Lung (tissue), 12 donors: ENCODE measurements around the gene MMP11. TPM values are rescaled to one million over a fixed set of nuclear protein-coding genes. Genes with fewer than 3 reads are reported as not detected.

Source experiments
- ATAC-seq: fragments of 200-7000 bp; cut with Tn5 transposase; one replicate; pipeline ENCODE4 v1.9.1; 2020; ENCODE audit warnings: moderate number of reproducible peaks; ENCODE audit not compliant: insufficient read depth, low FRiP score
- DNase-seq, 3 donors: peaks; one replicate each; pipeline ENCODE4 v3.0.0-alpha.2; 2013 to 2017
- H3K27ac ChIP-seq, 2 donors: one replicate each; pipeline ENCODE4 v1.5.1; 2013; ENCODE audit warnings: mild to moderate bottlenecking in 2 of 2, moderate library complexity in 2 of 2, control low read depth in 1 of 2, inconsistent platforms in 1 of 2, low read depth in 1 of 2, low read length in 1 of 2
- H3K27me3 ChIP-seq, 3 donors: one replicate each; pipeline ENCODE4 v1.5.1; 2013; ENCODE audit warnings: low read length in 2 of 3; ENCODE audit not compliant: control insufficient read depth in 3 of 3, insufficient read depth in 3 of 3
- H3K36me3 ChIP-seq, 4 donors: one replicate each; pipeline ENCODE4 v1.5.1; 2013; ENCODE audit warnings: low read length in 4 of 4, mild to moderate bottlenecking in 1 of 4, moderate library complexity in 1 of 4; ENCODE audit not compliant: control insufficient read depth in 4 of 4, insufficient read depth in 4 of 4
- H3K4me1 ChIP-seq, 5 donors: one replicate each; pipeline ENCODE4 v1.5.1; 2013; ENCODE audit warnings: low read length in 5 of 5, mild to moderate bottlenecking in 2 of 5, moderate library complexity in 1 of 5; ENCODE audit not compliant: control insufficient read depth in 5 of 5, insufficient read depth in 5 of 5
- H3K4me3 ChIP-seq: one replicate; pipeline ENCODE4 v1.5.1; 2013; ENCODE audit warnings: mild to moderate bottlenecking, control low read depth, moderate library complexity
- H3K9ac ChIP-seq, 2 donors: one replicate each; pipeline ENCODE4 v1.5.1; 2013; ENCODE audit warnings: low read length in 2 of 2, control low read depth in 1 of 2; ENCODE audit not compliant: insufficient read depth in 1 of 2
- H3K9me3 ChIP-seq, 4 donors: one replicate each; pipeline ENCODE4 v1.5.1; 2013; ENCODE audit warnings: low read length in 3 of 4, mild to moderate bottlenecking in 1 of 4, moderate library complexity in 1 of 4; ENCODE audit not compliant: control insufficient read depth in 4 of 4, insufficient read depth in 3 of 4
- WGBS, 2 donors: extraction: QIAGEN DNeasy Blood & Tissue Kit; methylation state at CpG; one replicate each; pipeline ENCODE4 v1.1.7; 2013; 5-methylcytosine and 5-hydroxymethylcytosine counted together
- polyA plus RNA-seq, 2 donors: library from polyadenylated mRNA; stranded (reverse); fragments of 200-250 nt; gene quantifications; one replicate each; pipeline ENCODE4 v1.2.1, GENCODE V29; 2013
- total RNA-seq, 2 donors: library from RNA; depleted of rRNA in 1 of 2; stranded (reverse); fragments of >200 nt in 1 of 2; gene quantifications; one replicate each; pipeline ENCODE4 v1.2.1, GENCODE V29; 2014 to 2021
- TF ChIP-seq, protein P1 (sequence below): IDR thresholded peaks from 2 replicates; pipeline ENCODE4 v1.5.1; 2012; ENCODE audit warnings: mild to moderate bottlenecking; ENCODE audit errors: control extremely low read depth, extremely low read depth
- donor health status: control.
- donor health status: control.
- donor health status: Bipolar disorder and iron deficiency.
- donor health status: healthy.
- donor health status: DM: yes; HTN: yes; CAD: no.

Gene MMP11
- total and polyA plus RNA-seq, 4 donors, result 0.43 to 2.6 (median 1.4) TPM

GRCh38 chr22:23763954-23764353 lies 8.7 kb upstream of the MMP11 start:
- no peak overlapping the region for H3K27ac ChIP-seq
- TF ChIP-seq, protein P1, sequence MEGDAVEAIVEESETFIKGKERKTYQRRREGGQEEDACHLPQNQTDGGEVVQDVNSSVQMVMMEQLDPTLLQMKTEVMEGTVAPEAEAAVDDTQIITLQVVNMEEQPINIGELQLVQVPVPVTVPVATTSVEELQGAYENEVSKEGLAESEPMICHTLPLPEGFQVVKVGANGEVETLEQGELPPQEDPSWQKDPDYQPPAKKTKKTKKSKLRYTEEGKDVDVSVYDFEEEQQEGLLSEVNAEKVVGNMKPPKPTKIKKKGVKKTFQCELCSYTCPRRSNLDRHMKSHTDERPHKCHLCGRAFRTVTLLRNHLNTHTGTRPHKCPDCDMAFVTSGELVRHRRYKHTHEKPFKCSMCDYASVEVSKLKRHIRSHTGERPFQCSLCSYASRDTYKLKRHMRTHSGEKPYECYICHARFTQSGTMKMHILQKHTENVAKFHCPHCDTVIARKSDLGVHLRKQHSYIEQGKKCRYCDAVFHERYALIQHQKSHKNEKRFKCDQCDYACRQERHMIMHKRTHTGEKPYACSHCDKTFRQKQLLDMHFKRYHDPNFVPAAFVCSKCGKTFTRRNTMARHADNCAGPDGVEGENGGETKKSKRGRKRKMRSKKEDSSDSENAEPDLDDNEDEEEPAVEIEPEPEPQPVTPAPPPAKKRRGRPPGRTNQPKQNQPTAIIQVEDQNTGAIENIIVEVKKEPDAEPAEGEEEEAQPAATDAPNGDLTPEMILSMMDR, result no peak
- ATAC-seq (no peak), DNase-seq (no peak)
- no peaks in the 10 kb centered on the region for H3K9me3 ChIP-seq
- H3K36me3 ChIP-seq, result peaks cover 0 to 3% (median 0%) of the 10 kb centered on the region in 4 donors
- H3K9ac ChIP-seq, result peak overlapping the region in 1 of 2 donors; percentile 19
- no peaks in the 10 kb centered on the region for H3K27me3 ChIP-seq
- H3K4me3 ChIP-seq, result no peak overlapping the region
- 61 to 67% methylated on average over 7 of the region's 7 CpGs for WGBS, 2 donors
- peaks cover 0 to 27% (median 7%) of the 10 kb centered on the region in 5 donors for H3K4me1 ChIP-seq

DNA sequence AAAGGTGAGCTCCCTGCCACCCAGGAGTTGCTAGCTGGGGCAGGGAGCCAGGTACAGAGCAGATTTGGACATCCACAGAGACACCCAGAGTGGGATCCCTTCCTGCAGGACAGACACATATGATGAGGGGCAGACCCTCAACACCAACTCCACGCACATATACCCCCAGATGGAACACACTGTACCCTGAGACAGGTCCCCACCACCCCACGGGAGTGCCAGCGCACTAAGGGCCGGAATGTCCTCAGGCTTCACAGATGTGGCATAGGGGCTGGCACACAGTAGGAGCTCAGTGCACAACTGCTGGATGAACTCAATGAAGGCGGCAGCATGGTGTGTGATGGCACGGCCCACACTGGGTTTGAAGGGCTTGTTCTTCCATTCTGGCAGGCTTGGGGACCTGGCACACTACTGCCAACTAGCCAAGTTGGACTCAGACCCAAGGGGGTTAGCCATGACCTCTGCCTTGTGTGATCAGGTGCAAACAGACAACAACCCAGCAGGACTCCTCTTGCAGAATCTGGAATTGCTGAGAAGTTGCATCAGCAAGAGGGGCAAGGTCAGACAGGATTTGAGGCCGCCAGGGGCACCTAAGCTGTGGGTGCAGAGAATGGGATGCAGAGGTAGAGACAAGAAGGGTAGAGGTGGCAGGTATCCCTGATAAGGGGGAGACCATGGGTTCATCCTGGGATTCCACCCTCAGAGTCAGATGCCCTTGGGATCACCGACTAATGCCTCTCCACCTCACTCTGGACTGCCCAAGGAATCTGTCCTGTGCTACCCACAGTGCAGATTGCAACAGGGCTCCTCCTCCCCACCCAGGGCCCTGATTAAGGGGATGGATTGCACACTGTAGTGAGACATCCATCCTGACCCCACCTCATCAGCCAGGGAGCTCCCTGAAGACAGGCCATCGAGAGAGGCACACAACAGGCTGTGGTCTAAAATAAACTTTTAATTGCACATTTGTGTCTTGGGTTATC lies 7.5 kb upstream of the MMP11 start:
- Histone ChIP-seq H3K4me1 (peaks cover 0 to 27% (median 10%) of the 10 kb centered on the region in 5 donors), H3K9me3 (no peaks in the 10 kb centered on the region), H3K36me3 (peaks cover 0 to 3% (median 0%) of the 10 kb centered on the region in 4 donors), H3K9ac (no peak overlapping the region), H3K4me3 (no peak overlapping the region), H3K27ac (no peak overlapping the region), H3K27me3 (no peaks in the 10 kb centered on the region)
- WGBS, 2 donors, result 94 to 97% methylated on average over 9 of the region's 9 CpGs
- ATAC-seq (no peak), DNase-seq (no peak)
- TF ChIP-seq, protein P1, result no peak

DNA sequence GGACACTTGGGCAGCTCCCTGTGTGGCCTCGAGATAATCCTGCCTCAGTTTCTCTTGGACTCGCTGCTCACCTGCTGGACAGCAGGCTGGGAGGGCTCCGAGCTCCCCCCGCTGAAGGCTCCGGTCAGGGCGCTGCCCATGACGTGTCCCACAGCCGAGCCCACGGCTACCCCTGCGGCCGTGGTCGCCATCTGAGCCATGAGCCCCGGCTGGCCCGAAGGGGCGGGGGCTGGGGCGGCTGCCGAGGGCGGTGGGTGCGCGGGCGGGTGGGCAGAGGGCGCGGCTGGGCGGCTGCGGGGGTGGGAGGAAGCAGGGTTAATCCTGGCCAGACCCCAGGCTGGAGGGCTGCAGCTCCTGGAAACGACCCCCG lies 5.4 kb upstream of the MMP11 start:
- peak overlapping the region; percentile 65 for H3K4me3 ChIP-seq
- WGBS, 2 donors, result 13 to 19% methylated on average over 11 to 27 of the region's 27 CpGs
- H3K9ac ChIP-seq, result no peak overlapping the region
- H3K27me3 ChIP-seq, result no peaks in the 10 kb centered on the region
- H3K9me3 ChIP-seq, result no peaks in the 10 kb centered on the region
- TF ChIP-seq, protein P1, result no peak
- H3K36me3 ChIP-seq, result peaks cover 0 to 3% (median 0%) of the 10 kb centered on the region in 4 donors
- ATAC-seq (no peak), DNase-seq (no peak)
- H3K4me1 ChIP-seq, result peaks cover 0 to 29% (median 11%) of the 10 kb centered on the region in 5 donors
- H3K27ac ChIP-seq, result peak overlapping the region; percentile 78 to 89
